WTC11 (cell line): ENCODE results near the gene PCBP3. TPM values are rescaled to one million over a fixed set of nuclear protein-coding genes. Genes with fewer than 3 reads are reported as not detected.

ENCODE experiments used
- ATAC-seq: fragments of 200-7000 bp; cut with Tn5 transposase; 2 replicates; pipeline ENCODE4 v1.10.0; 2021; ENCODE audit warnings: mild to moderate bottlenecking, moderate library complexity
- CTCF ChIA-PET: fragments of 300-600 bp; sonication (Branson Sonifier 250); formaldehyde crosslinking; loops from one replicate; lab custom pipeline; 2021; ENCODE audit warnings: antibody characterized with exemption; lab: Charles Lee
- POLR2A ChIA-PET: fragments of 350-600 bp; sonication (Branson Sonifier 250); formaldehyde crosslinking; loops from one replicate; lab custom pipeline; 2021; ENCODE audit warnings: antibody characterized with exemption; lab: Charles Lee
- DNase-seq: peaks from one replicate; pipeline ENCODE4 v3.0.0; 2021; ENCODE audit warnings: low spot score
- H3K27ac Mint-ChIP-seq: 2 replicates; pipeline ENCODE4 v1.8.0; 2021; ENCODE audit warnings: mixed read lengths
- H3K27me3 Mint-ChIP-seq: 2 replicates; pipeline ENCODE4 v1.8.0; 2021; ENCODE audit warnings: low read depth, mild to moderate bottlenecking, moderate library complexity, mixed read lengths
- H3K36me3 Mint-ChIP-seq: 2 replicates; pipeline ENCODE4 v1.8.0; 2021; ENCODE audit warnings: mixed read lengths
- H3K4me1 Mint-ChIP-seq: 2 replicates; pipeline ENCODE4 v1.8.0; 2022; ENCODE audit warnings: mixed read lengths
- H3K4me3 Mint-ChIP-seq: 2 replicates; pipeline ENCODE4 v1.8.0; 2021; ENCODE audit warnings: mild to moderate bottlenecking, moderate library complexity, mixed read lengths
- H3K9me3 Mint-ChIP-seq: 2 replicates; pipeline ENCODE4 v1.8.0; 2021; ENCODE audit warnings: mixed read lengths
- AFF4 ChIP-seq: sonication (generic); formaldehyde crosslinking; IDR thresholded peaks from 2 replicates; pipeline ENCODE4 v1.8.1; 2023; ENCODE audit warnings: mild to moderate bottlenecking, missing genetic modification reagents, borderline replicate concordance
- CBFB ChIP-seq: sonication (generic); formaldehyde crosslinking; IDR thresholded peaks from 2 replicates; pipeline ENCODE4 v1.8.1; 2022; ENCODE audit warnings: mild to moderate bottlenecking, low read depth, missing genetic modification reagents
- CREM ChIP-seq: sonication (generic); formaldehyde crosslinking; IDR thresholded peaks from 2 replicates; pipeline ENCODE4 v1.8.1; 2022; ENCODE audit warnings: mild to moderate bottlenecking, missing genetic modification reagents, moderate library complexity
- CTCF ChIP-seq: fragments of 200-600 bp; IDR thresholded peaks from 2 replicates; pipeline ENCODE4 v1.8.0; 2022; ENCODE audit warnings: antibody characterized with exemption
- ETV6 ChIP-seq: sonication (generic); formaldehyde crosslinking; IDR thresholded peaks from 2 replicates; pipeline ENCODE4 v1.8.1; 2022; ENCODE audit warnings: mild to moderate bottlenecking, missing genetic modification reagents
- GABPB1 ChIP-seq: sonication (generic); formaldehyde crosslinking; IDR thresholded peaks from 2 replicates; pipeline ENCODE4 v1.8.1; 2023; ENCODE audit warnings: mild to moderate bottlenecking, missing genetic modification reagents
- GTF2I ChIP-seq: fragments of 250-450 bp; sonication (Bioruptor Pico); conservative IDR thresholded peaks from 2 replicates; pipeline ENCODE4 v1.4.0; 2021; ENCODE audit warnings: mild to moderate bottlenecking
- IRF2 ChIP-seq: sonication (generic); formaldehyde crosslinking; IDR thresholded peaks from 2 replicates; pipeline ENCODE4 v1.8.0; 2022; ENCODE audit warnings: low read depth, missing genetic modification reagents, borderline replicate concordance
- JUN ChIP-seq: sonication (generic); formaldehyde crosslinking; IDR thresholded peaks from 2 replicates; pipeline ENCODE4 v1.8.0; 2023; ENCODE audit warnings: mild to moderate bottlenecking, missing genetic modification reagents
- PREB ChIP-seq: sonication (generic); formaldehyde crosslinking; IDR thresholded peaks from 2 replicates; pipeline ENCODE4 v1.8.1; 2022; ENCODE audit warnings: mild to moderate bottlenecking, missing genetic modification reagents, moderate library complexity, borderline replicate concordance
- PRRX2 ChIP-seq: fragments of 250-450 bp; sonication (Bioruptor Pico); IDR thresholded peaks from 2 replicates; pipeline ENCODE4 v1.8.0; 2021; ENCODE audit warnings: mild to moderate bottlenecking
- SOX15 ChIP-seq: fragments of 250-450 bp; sonication (Bioruptor Pico); IDR thresholded peaks from 2 replicates; pipeline ENCODE4 v1.9.0; 2021; ENCODE audit warnings: mild to moderate bottlenecking
- TEAD1 ChIP-seq: sonication (generic); formaldehyde crosslinking; IDR thresholded peaks from 2 replicates; pipeline ENCODE4 v1.8.0; 2022; ENCODE audit warnings: mild to moderate bottlenecking, missing genetic modification reagents
- TP53 ChIP-seq: sonication (generic); formaldehyde crosslinking; IDR thresholded peaks from 2 replicates; pipeline ENCODE4 v1.8.1; 2023; ENCODE audit warnings: mild to moderate bottlenecking, missing genetic modification reagents
- USF1 ChIP-seq: sonication (generic); formaldehyde crosslinking; IDR thresholded peaks from 2 replicates; pipeline ENCODE4 v1.8.0; 2022; ENCODE audit warnings: mild to moderate bottlenecking, missing genetic modification reagents
- ZMAT4 ChIP-seq: fragments of 250-450 bp; sonication (Bioruptor Pico); IDR thresholded peaks from 2 replicates; pipeline ENCODE4 v1.9.0; 2021; ENCODE audit warnings: mild to moderate bottlenecking
- ZNF532 ChIP-seq: fragments of 250-450 bp; sonication (Bioruptor Pico); IDR thresholded peaks from 2 replicates; pipeline ENCODE4 v1.9.0; 2021; ENCODE audit warnings: mild to moderate bottlenecking, borderline replicate concordance
- ZNF671 ChIP-seq: fragments of 250-450 bp; sonication (Bioruptor Pico); IDR thresholded peaks from 2 replicates; pipeline ENCODE4 v1.8.0; 2021; ENCODE audit warnings: mild to moderate bottlenecking
- total RNA-seq: library from RNA; stranded (reverse); gene quantifications from 3 replicates; pipeline ENCODE4 v1.2.3, GENCODE V29; 2021

The PCBP3 gene
- total RNA-seq, 1 experiment from 2014 or later = 8.5 TPM

- no peak for TF ChIP-seq ZMAT4 (CRISPR knock-in tag)
- no peak for TF ChIP-seq ETV6 (CRISPR knock-in tag)
- no peak for TF ChIP-seq TP53
- no peak for TF ChIP-seq GTF2I
- TF ChIP-seq PREB (CRISPR knock-in tag) = no peak
- TF ChIP-seq PRRX2 (CRISPR knock-in tag) = no peak
- no peak for TF ChIP-seq AFF4 (CRISPR knock-in tag)
- no peak for TF ChIP-seq SOX15 (CRISPR knock-in tag)
- no peak for TF ChIP-seq IRF2 (CRISPR knock-in tag)
- TF ChIP-seq JUN (CRISPR knock-in tag) = no peak
- no peak for TF ChIP-seq USF1
- no peak for TF ChIP-seq TEAD1 (CRISPR knock-in tag)
These were observed 98.2 kb downstream of the PCBP3 start (continued) for GRCh38 chr21:45741691-45742090.

GRCh38 chr21:45742247-45742646 is 98.7 kb downstream of the PCBP3 start:
- Mint-ChIP-seq H3K4me1 (no peaks in the 10 kb centered on the region), H3K27ac (no peak overlapping the region), H3K4me3 (no peak overlapping the region), H3K27me3 (no peaks in the 10 kb centered on the region), H3K36me3 (peaks cover 11% of the 10 kb centered on the region), H3K9me3 (peaks cover 8% of the 10 kb centered on the region)
- TF ChIP-seq PREB (CRISPR knock-in tag) (no peak), CREM (CRISPR knock-in tag) (no peak), ZNF671 (CRISPR knock-in tag) (no peak), ZNF532 (no peak), CBFB (no peak), GABPB1 (no peak), CTCF (no peak)
- DNase-seq (no peak), ATAC-seq (no peak)
- ChIA-PET POLR2A (no interaction called here), CTCF (interaction anchor here (2.1 kb wide), 1 partner anchor 10 kb away, joined by 6 read pairs; no protein-coding TSS in a partner anchor)
